Upper lobe of left lung (tissue), 6 donors: ENCODE data around the gene ERO1A. TPM values are rescaled to one million over a fixed set of nuclear protein-coding genes. Genes with fewer than 3 reads are reported as not detected.
"Not testable (repeated sequence)": the region's sequence is repeated elsewhere in the genome, so short reads cannot be mapped to it uniquely, and the experiment has no call there.

Source experiments
- ATAC-seq, 2 donors: fragments of 200-7000 bp; cut with Tn5 transposase; one replicate each; pipeline ENCODE4 v1.9.1; 2022; ENCODE audit warnings: mild to moderate bottlenecking in 2 of 2, moderate library complexity in 2 of 2; ENCODE audit not compliant: low FRiP score in 2 of 2
- DNase-seq, 2 donors: peaks; one replicate each; pipeline ENCODE4 v3.0.0-alpha.2; 2019 to 2020
- H3K27ac ChIP-seq, 4 donors: fragments of 200-600 bp; sonication (generic); one replicate each; pipeline ENCODE4 v1.5.1; 2016 to 2019
- H3K27me3 ChIP-seq, 4 donors: fragments of 200-600 bp; sonication (generic); one replicate each; pipeline ENCODE4 v1.5.1; 2017 to 2019
- H3K36me3 ChIP-seq, 4 donors: fragments of 200-600 bp; sonication (generic); one replicate each; pipeline ENCODE4 v1.5.1; 2016 to 2019
- H3K4me1 ChIP-seq, 4 donors: fragments of 200-600 bp; sonication (generic); one replicate each; pipeline ENCODE4 v1.5.1; 2018 to 2019
- H3K4me3 ChIP-seq, 4 donors: fragments of 200-600 bp; sonication (generic); one replicate each; pipeline ENCODE4 v1.5.1; 2017 to 2019; ENCODE audit warnings: mild to moderate bottlenecking in 2 of 4, moderate library complexity in 1 of 4
- H3K9me3 ChIP-seq, 4 donors: fragments of 200-600 bp; sonication (generic); one replicate each; pipeline ENCODE4 v1.5.1; 2018 to 2019
- EP300 ChIP-seq, 4 donors: sonication (generic); formaldehyde crosslinking; IDR thresholded peaks; one replicate each; pipeline ENCODE4 v1.5.1; 2017; ENCODE audit warnings: antibody characterized with exemption in 4 of 4, control low read depth in 2 of 4
- POLR2A ChIP-seq, 4 donors: fragments of 450-650 bp; IDR thresholded peaks; one replicate each; pipeline ENCODE4 v1.5.1; 2016 to 2017; ENCODE audit warnings: antibody characterized with exemption in 4 of 4, mild to moderate bottlenecking in 2 of 4
- POLR2AphosphoS5 ChIP-seq, 2 donors: sonication (generic); formaldehyde crosslinking; IDR thresholded peaks; one replicate each; pipeline ENCODE4 v1.5.1; 2017; ENCODE audit warnings: antibody characterized with exemption in 2 of 2
- WGBS, 2 donors: methylation state at CpG; one replicate each; pipeline ENCODE4 v1.1.5; 2017 to 2018; 5-methylcytosine and 5-hydroxymethylcytosine counted together
- total RNA-seq, 6 donors: library from RNA; depleted of rRNA in 4 of 6; stranded (reverse); fragments of >200 nt in 4 of 6; gene quantifications; one replicate each; pipeline versions ENCODE4 v1.1.0 to v1.2.1, GENCODE V29; 2016 to 2021
- TF ChIP-seq, protein P1 (sequence below), 6 experiments: fragments of 450-650 bp in 4 of 6; fragments of 200-600 bp in 2 of 6; sonication (generic) in 2 of 6; IDR thresholded peaks; one replicate each; pipeline ENCODE4 v1.5.1; 2016 to 2019; ENCODE audit warnings: antibody characterized with exemption in 6 of 6
- donor health status: DM: no; HTN: no; CAD: no; lungs with moderate emphysema.
- donor health status: DM: no; HTN: yes; CAD: no; lungs with severe emphysema.

Gene ERO1A
- total RNA-seq, 6 donors from 2014 or later = 36.4 to 63.4 (median 50.9) TPM

DNA sequence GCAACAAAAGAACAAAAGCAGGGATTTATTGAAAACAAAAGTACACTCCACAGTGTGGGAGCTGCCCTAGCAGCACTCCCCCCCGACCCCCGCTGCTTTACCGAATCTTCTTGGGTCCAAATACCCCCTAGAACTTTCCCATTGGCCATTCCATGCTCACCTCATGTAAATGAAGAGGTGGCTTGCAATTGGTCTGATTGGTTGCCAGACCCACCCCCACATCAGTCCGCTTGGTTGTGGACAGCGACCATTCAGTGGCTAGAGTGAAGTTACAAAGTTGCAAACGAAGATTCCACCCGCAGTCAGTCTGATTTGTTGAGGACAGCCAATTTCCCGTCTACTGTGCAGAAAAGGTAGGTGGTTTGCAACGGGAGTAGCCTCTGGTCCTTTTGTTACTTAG, 38.5 kb upstream of the ERO1A start:
- ATAC-seq (no peak), DNase-seq (no peak)
- 98 to 99% methylated on average over 9 of the region's 9 CpGs for WGBS, 2 donors
- Histone ChIP-seq H3K4me3 (no peak overlapping the region), H3K27me3 (no peaks in the 10 kb centered on the region), H3K27ac (no peak overlapping the region), H3K4me1 (peaks cover 7 to 26% (median 14%) of the 10 kb centered on the region in 4 donors), H3K36me3 (peaks cover 0 to 1% (median 0%) of the 10 kb centered on the region in 4 donors), H3K9me3 (no peaks in the 10 kb centered on the region)
- TF ChIP-seq POLR2AphosphoS5 (IDR thresholded peaks at IDR 0.05) (no peak), POLR2A (IDR thresholded peaks at IDR 0.05) (no peak), EP300 (IDR thresholded peaks at IDR 0.05) (no peak)
- TF ChIP-seq, protein P1, sequence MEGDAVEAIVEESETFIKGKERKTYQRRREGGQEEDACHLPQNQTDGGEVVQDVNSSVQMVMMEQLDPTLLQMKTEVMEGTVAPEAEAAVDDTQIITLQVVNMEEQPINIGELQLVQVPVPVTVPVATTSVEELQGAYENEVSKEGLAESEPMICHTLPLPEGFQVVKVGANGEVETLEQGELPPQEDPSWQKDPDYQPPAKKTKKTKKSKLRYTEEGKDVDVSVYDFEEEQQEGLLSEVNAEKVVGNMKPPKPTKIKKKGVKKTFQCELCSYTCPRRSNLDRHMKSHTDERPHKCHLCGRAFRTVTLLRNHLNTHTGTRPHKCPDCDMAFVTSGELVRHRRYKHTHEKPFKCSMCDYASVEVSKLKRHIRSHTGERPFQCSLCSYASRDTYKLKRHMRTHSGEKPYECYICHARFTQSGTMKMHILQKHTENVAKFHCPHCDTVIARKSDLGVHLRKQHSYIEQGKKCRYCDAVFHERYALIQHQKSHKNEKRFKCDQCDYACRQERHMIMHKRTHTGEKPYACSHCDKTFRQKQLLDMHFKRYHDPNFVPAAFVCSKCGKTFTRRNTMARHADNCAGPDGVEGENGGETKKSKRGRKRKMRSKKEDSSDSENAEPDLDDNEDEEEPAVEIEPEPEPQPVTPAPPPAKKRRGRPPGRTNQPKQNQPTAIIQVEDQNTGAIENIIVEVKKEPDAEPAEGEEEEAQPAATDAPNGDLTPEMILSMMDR (IDR thresholded peaks at IDR 0.05) = no peak

DNA sequence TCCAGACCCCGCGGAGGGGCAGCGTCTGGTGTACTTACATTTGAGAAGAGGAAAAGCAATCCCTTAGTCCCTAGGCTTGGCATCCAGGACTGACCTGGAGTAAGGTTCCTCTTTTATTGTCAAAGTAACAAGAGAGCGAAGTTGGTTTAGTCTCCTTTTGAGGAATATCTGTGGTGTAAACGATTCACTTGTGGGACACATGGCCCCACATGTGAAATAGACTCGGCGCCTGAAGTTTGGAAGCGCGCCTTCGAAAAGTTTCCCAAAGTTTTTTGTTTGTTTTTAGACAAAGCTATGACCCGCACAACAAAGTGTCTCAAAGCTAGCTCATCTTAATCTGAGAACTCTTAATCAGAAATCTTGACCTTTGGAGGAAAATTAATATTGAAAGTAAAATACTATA, 35.4 kb upstream of the ERO1A start:
- H3K9me3 ChIP-seq = no peaks in the 10 kb centered on the region
- TF ChIP-seq EP300 (IDR thresholded peaks at IDR 0.05) (no peak), POLR2AphosphoS5 (IDR thresholded peaks at IDR 0.05) (no peak), POLR2A (IDR thresholded peaks at IDR 0.05) (no peak)
- TF ChIP-seq, protein P1 (IDR thresholded peaks at IDR 0.05) = no peak
- DNase-seq = no peak
- 1 to 3% methylated on average over 11 of the region's 11 CpGs for WGBS, 2 donors
- peak overlapping the region; percentile 65 to 100 (median 90) for H3K4me3 ChIP-seq
- H3K4me1 ChIP-seq = peaks cover 7 to 20% (median 11%) of the 10 kb centered on the region in 4 donors
- peak in 1 of 2 donors; percentile 30 for ATAC-seq
- H3K27ac ChIP-seq = peak overlapping the region; percentile 80 to 96 (median 87)
- H3K36me3 ChIP-seq = peaks cover 2 to 32% (median 9%) of the 10 kb centered on the region in 4 donors
- H3K27me3 ChIP-seq = no peaks in the 10 kb centered on the region

DNA sequence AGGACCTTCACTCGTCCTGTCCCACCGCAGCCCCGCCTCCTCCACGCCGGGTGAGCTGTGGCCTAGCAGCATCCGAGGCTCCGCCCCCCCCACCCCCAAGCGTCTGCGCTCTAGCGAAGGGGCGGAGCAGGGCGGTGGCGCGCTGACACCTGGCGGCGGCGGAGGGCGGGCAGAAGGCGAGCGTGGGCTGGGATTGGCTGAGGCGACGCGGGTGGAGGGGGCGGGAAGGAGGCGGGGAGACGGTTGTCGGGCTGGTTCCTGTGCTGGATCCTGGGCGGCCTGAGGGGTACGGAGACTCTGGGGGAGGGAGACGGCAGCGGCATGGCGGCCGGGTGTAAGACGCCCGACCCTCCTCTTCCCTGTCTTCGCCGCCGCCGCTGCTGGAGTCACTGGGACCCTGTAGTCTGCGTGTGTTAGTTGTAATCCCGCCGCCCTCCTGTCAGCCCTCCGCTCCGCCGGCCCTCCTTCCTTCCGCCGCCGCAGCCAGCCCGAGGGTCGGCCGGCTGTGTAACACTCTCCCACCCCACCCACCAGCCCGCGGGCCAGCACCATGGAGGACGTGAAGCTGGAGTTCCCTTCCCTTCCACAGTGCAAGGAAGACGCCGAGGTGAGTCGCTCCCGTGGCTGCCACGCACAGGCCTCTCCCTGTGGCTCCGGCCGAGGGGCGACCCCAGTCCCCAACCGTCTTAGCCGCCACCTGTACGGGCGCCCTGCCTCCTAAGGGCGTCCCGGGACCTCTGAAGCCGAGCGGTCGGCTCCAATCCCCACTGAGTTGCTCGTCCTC, 34.8 kb upstream of the ERO1A start, which contains the start of gene STYX:
STYX (plus strand) TSS at position 242 of the 784 bp plus-strand sequence; CDS start at position 551, 309 bp downstream.
- Histone ChIP-seq H3K27ac (peak within 1 kb of the TSS; percentile 80 to 96 (median 87)), H3K27me3 (no peaks in the 10 kb centered on the region), H3K4me3 (peak within 1 kb of the TSS; percentile 65 to 100 (median 90)), H3K36me3 (peaks cover 8 to 38% (median 13%) of the 10 kb centered on the region in 4 donors), H3K4me1 (peaks cover 7 to 20% (median 10%) of the 10 kb centered on the region in 4 donors), H3K9me3 (no peaks in the 10 kb centered on the region)
- peak; percentile 53 to 92 for TF ChIP-seq POLR2AphosphoS5 (IDR thresholded peaks at IDR 0.05)
- peak in 1 of 4 donors; percentile 49 for TF ChIP-seq EP300 (IDR thresholded peaks at IDR 0.05)
- TF ChIP-seq POLR2A (IDR thresholded peaks at IDR 0.05) = peak in 3 of 4 donors; percentile 64 to 96 (median 91)
- TF ChIP-seq, protein P1 (IDR thresholded peaks at IDR 0.05) = peak in 5 of 6 experiments; percentile 38 to 63 (median 60)
- peak; percentile 99 to 100 for DNase-seq
- ATAC-seq = peak; percentile 100
- 0% methylated on average over 43 to 46 of the region's 72 CpGs for WGBS, 2 donors

DNA sequence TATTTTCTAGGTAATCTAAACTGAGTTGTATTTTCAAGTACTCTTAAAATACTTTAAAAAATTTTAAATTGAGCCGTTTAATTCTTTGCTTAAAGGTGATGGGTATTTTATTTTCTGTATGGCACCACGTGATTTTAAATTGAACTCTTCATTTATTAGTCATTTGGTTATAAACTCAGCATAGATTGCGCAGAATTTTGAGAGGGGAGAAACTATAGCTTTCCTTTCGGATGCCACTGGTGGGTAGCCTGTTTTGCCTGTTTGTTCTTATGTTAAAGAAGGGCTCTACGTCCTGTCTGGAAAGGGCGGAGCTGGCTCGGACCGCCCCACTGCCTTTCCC, 34.2 kb upstream of the ERO1A start:
- Histone ChIP-seq H3K4me3 (peak overlapping the region in 3 of 4 donors; percentile 89 to 100 (median 91)), H3K27me3 (no peaks in the 10 kb centered on the region), H3K4me1 (peaks cover 7 to 20% (median 10%) of the 10 kb centered on the region in 4 donors), H3K9me3 (no peaks in the 10 kb centered on the region), H3K36me3 (peaks cover 8 to 44% (median 16%) of the 10 kb centered on the region in 4 donors), H3K27ac (peak overlapping the region; percentile 54 to 96 (median 87))
- WGBS, 2 donors = 1 to 2% methylated on average over 8 of the region's 8 CpGs
- TF ChIP-seq EP300 (IDR thresholded peaks at IDR 0.05) = no peak
- no peak for TF ChIP-seq POLR2AphosphoS5 (IDR thresholded peaks at IDR 0.05)
- TF ChIP-seq, protein P1 (IDR thresholded peaks at IDR 0.05) = no peak
- TF ChIP-seq POLR2A (IDR thresholded peaks at IDR 0.05) = no peak
- DNase-seq = no peak
- ATAC-seq = no peak

DNA sequence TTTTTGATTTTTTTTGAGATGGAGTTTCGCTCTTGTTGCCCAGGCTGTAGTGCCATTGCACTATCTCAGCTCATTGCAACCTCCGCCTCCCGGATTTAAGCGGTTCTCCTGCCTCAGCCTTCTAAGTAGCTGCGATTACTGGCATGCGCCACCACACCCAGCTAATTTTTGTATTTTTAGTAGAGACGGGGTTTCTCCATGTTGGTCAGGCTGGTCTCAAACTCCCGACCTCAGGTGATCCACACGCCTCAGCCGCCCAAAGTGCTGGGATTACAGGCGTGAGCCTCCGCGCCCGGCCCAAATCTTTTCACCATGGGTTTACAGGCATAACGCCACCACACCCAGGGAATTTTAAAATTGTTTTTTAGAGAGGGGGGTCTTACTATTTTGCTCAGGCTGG, 33.7 kb upstream of the ERO1A start:
- WGBS, 2 donors = 95% methylated on average over 15 of the region's 15 CpGs
- not testable (repeated sequence) for H3K9me3 ChIP-seq, H3K4me3 ChIP-seq, DNase-seq, H3K27me3 ChIP-seq, ATAC-seq
- Histone ChIP-seq H3K36me3 (peaks cover 8 to 49% (median 20%) of the 10 kb centered on the region in 4 donors), H3K4me1 (peaks cover 7 to 20% (median 10%) of the 10 kb centered on the region in 4 donors), H3K27ac (peak overlapping the region in 2 of 4 donors; percentile 54 to 89)

DNA sequence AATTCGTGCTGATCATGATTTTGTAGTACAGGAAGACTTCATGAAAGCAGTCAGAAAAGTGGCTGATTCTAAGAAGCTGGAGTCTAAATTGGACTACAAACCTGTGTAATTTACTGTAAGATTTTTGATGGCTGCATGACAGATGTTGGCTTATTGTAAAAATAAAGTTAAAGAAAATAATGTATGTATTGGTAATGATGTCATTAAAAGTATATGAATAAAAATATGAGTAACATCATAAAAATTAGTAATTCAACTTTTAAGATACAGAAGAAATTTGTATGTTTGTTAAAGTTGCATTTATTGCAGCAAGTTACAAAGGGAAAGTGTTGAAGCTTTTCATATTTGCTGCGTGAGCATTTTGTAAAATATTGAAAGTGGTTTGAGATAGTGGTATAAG, 32.2 kb upstream of the ERO1A start:
- DNase-seq, H3K9me3 ChIP-seq, H3K4me3 ChIP-seq, H3K27me3 ChIP-seq, H3K27ac ChIP-seq, ATAC-seq: not testable (repeated sequence)
- Histone ChIP-seq H3K36me3 (peaks cover 9 to 64% (median 30%) of the 10 kb centered on the region in 4 donors), H3K4me1 (peaks cover 7 to 20% (median 10%) of the 10 kb centered on the region in 4 donors)
- 93 to 99% methylated on average over 2 of the region's 2 CpGs for whole genome bisulfite sequencing, 2 donors
